Smooth muscle cell (in vitro differentiated cells): ENCODE measurements around the gene AGBL3. TPM values are rescaled to one million over a fixed set of nuclear protein-coding genes. Genes with fewer than 3 reads are reported as not detected.
"Not testable (repeated sequence)": the region's sequence is repeated elsewhere in the genome, so short reads cannot be mapped to it uniquely, and the experiment has no call there.

Experiments used
- DNase-seq: peaks from one replicate; lab custom pipeline; 2025; ENCODE audit not compliant: unreplicated experiment; lab: John Stamatoyannopoulos, UW
- H2AFZ ChIP-seq: fragments of 200-600 bp; sonication (generic); 2 replicates; pipeline ENCODE4 v1.6.0; 2016; ENCODE audit warnings: antibody characterized with exemption, low read depth, mild to moderate bottlenecking
- H3F3A ChIP-seq: fragments of 200-600 bp; sonication (generic); 2 replicates; pipeline ENCODE4 v1.6.0; 2017; ENCODE audit warnings: antibody characterized with exemption, low read depth
- H3K27ac ChIP-seq: fragments of 200-600 bp; sonication (generic); 2 replicates; pipeline ENCODE4 v1.5.1; 2016; ENCODE audit warnings: low read depth, mild to moderate bottlenecking
- H3K27me3 ChIP-seq: fragments of 200-600 bp; sonication (generic); 2 replicates; pipeline ENCODE4 v1.6.1; 2016; ENCODE audit warnings: low read depth, mild to moderate bottlenecking
- H3K36me3 ChIP-seq: fragments of 200-600 bp; sonication (generic); 2 replicates; pipeline ENCODE4 v1.5.1; 2016; ENCODE audit warnings: low read depth
- H3K4me1 ChIP-seq: fragments of 200-600 bp; sonication (generic); 2 replicates; pipeline ENCODE4 v1.5.1; 2016; ENCODE audit warnings: low read depth
- H3K4me2 ChIP-seq: fragments of 200-600 bp; sonication (generic); 2 replicates; pipeline ENCODE4 v1.6.0; 2016; ENCODE audit warnings: mild to moderate bottlenecking
- H3K4me3 ChIP-seq: fragments of 200-600 bp; sonication (generic); 2 replicates; pipeline ENCODE4 v1.5.1; 2016; ENCODE audit warnings: mild to moderate bottlenecking
- H3K79me2 ChIP-seq: fragments of 200-600 bp; sonication (generic); 2 replicates; pipeline ENCODE4 v1.6.0; 2016; ENCODE audit warnings: low read depth, mild to moderate bottlenecking
- H3K9ac ChIP-seq: fragments of 200-600 bp; sonication (generic); 2 replicates; pipeline ENCODE4 v1.6.0; 2016; ENCODE audit warnings: low read depth
- H3K9me3 ChIP-seq: fragments of 200-600 bp; sonication (generic); replicated peaks from 2 replicates; pipeline ENCODE4 v1.5.1; 2016; ENCODE audit warnings: low read depth
- H4K20me1 ChIP-seq: fragments of 200-600 bp; sonication (generic); 2 replicates; pipeline ENCODE4 v1.6.0; 2016; ENCODE audit warnings: low read depth
- WGBS: methylation state at CpG from one replicate; pipeline ENCODE4 v1.1.7; 2016; ENCODE audit warnings: low lambda C conversion rate; 5-methylcytosine and 5-hydroxymethylcytosine counted together
- polyA plus RNA-seq: library from polyadenylated mRNA; unstranded; fragments of >200 nt; fragmentation: Nextera tagmentation; extraction: Ambion mirVana; gene quantifications from 2 replicates; pipeline ENCODE4 v1.2.1, GENCODE V29; 2016
- total RNA-seq: library from RNA; depleted of rRNA; stranded (reverse); fragments of >200 nt; gene quantifications from 2 replicates; pipeline ENCODE4 v1.2.3, GENCODE V29; 2014
- TF ChIP-seq, protein P1 (sequence below): fragments of 200-600 bp; sonication (generic); IDR thresholded peaks from 2 replicates; pipeline ENCODE4 v1.5.1; 2017; ENCODE audit warnings: borderline replicate concordance, mild to moderate bottlenecking, antibody characterized with exemption; ENCODE audit not compliant: insufficient read depth, poor library complexity, severe bottlenecking

The AGBL3 gene
- total and polyA plus RNA-seq, 2 experiments from 2014 or later = 0.23 to 2.5 TPM

DNA sequence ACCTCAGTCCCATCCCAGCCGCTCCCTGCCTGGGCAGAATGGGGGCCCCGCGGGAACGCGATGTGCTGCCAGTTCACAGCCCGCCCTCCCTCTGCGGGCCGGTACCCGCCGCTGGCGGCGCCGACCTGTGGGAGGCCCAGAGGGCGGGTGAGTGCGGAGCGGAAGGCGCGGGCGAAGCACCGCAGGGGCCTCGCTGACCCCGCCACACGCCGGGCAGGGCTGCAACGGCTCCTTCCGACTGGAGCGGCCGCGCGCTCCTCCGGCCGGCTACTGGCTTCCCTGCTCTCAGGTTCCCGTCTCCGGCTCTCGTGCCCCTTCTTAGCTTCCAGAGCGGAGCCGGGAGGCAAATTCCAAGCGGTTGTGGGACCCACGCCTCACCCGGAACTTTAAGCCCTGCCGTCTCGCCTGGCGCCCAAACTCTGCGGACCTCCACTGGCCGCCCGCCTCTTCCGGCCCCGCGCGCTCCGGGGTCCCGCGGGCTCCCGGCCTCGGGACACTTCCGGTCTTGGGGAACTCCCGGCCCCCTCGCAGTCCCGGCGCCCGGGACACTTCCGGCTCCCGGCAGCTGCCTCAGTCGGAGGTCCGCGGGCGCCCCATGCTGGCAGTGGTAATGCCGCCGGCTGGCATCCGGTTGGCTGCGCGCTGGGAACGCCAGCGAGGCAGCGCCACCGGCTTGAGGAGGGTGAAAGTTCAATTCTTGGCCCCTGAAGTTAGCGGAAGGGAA is 184.1 kb downstream of the AGBL3 start, which contains the start of gene CYREN:
TSS of gene CYREN (minus strand) at position 434 of the 724 bp plus-strand sequence. CDS start 1,785 bp downstream, outside the sequence.
- no peaks in the 10 kb centered on the region for H3K27me3 ChIP-seq
- peaks cover 14% of the 10 kb centered on the region for H3K4me1 ChIP-seq
- peak within 1 kb of the TSS; percentile 80 for H3K9ac ChIP-seq
- peaks cover 3% of the 10 kb centered on the region for H3F3A ChIP-seq
- TF ChIP-seq, protein P1, sequence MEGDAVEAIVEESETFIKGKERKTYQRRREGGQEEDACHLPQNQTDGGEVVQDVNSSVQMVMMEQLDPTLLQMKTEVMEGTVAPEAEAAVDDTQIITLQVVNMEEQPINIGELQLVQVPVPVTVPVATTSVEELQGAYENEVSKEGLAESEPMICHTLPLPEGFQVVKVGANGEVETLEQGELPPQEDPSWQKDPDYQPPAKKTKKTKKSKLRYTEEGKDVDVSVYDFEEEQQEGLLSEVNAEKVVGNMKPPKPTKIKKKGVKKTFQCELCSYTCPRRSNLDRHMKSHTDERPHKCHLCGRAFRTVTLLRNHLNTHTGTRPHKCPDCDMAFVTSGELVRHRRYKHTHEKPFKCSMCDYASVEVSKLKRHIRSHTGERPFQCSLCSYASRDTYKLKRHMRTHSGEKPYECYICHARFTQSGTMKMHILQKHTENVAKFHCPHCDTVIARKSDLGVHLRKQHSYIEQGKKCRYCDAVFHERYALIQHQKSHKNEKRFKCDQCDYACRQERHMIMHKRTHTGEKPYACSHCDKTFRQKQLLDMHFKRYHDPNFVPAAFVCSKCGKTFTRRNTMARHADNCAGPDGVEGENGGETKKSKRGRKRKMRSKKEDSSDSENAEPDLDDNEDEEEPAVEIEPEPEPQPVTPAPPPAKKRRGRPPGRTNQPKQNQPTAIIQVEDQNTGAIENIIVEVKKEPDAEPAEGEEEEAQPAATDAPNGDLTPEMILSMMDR = peak; percentile 55
- under 1% methylated on average over 55 of the region's 77 CpGs for WGBS
- H3K27ac ChIP-seq = peak within 1 kb of the TSS; percentile 91
- H4K20me1 ChIP-seq = peaks cover 6% of the 10 kb centered on the region
- H3K36me3 ChIP-seq = no peaks in the 10 kb centered on the region
- peak within 1 kb of the TSS; percentile 98 for H3K4me2 ChIP-seq
- no peaks in the 10 kb centered on the region for H3K9me3 ChIP-seq
- peak within 1 kb of the TSS; percentile 34 for H2AFZ ChIP-seq
- peak within 1 kb of the TSS; percentile 73 for H3K4me3 ChIP-seq
- peaks cover 18% of the 10 kb centered on the region for H3K79me2 ChIP-seq
- DNase-seq = peak; percentile 58

DNA sequence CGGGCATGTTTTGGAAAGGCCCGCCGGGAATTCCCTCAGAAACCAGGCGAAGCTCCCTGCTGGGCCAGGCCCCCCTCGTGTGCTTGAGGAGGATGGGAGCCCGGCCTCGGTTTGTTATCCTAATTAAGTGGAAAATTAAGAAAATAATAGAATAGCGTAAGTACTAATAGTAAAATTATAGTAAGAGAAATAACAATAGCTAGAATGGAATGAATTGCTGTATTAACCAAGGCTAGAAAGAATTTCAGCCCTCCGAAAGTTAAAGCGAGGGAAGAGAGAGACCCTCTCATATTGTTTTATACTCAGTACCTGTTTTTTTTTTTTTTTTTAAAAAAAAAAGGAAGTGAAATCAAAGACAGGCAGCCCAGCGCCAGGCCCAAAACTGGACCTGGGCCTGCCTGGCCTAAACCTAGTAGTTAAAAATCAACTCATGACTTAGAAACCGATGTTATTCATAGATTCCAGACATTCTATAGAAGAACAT is 184.7 kb downstream of the AGBL3 start:
- DNase-seq = not testable (repeated sequence)
- H3K27ac ChIP-seq = peak overlapping the region; percentile 91

DNA sequence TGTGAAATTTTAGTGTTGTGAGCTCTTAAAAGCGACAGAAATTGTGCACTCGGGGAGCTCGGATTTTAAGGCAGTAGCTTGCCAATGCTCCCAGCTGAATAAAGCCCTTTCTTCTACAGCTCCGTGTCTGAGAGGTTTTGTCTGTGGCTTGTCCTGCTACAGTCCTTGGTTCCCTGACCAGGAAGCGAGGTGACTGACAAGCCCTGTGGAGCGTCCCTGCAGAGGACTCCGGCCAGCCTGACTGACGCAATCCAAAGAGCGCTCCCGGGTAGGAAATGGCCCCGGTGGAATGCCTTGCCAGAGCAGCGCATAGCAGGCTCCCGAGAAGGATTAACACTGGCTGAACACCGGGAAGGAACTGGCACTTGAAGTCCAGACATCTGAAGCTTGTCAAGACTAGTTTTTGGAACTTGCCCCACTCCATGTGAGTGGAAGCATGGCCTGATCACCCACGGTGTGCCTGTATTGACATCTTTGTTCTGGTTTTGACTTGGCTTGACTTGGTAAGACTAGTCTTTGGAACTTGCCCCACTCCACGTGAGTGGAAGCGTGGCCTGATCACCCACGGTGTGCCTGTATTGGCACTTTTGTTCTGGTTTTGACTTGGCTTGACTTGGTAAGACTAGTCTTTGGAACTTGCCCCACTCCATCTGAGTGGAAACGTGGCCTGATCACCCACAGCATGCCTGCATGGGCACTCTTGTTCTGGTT is 185.4 kb downstream of the AGBL3 start:
- not testable (repeated sequence) for H3K4me3 ChIP-seq, H4K20me1 ChIP-seq, H3K9ac ChIP-seq, H3K36me3 ChIP-seq, H3K9me3 ChIP-seq, H3K27me3 ChIP-seq, H3F3A ChIP-seq
- Histone ChIP-seq H2AFZ (peak overlapping the region; percentile 17), H3K4me1 (peaks cover 14% of the 10 kb centered on the region), H3K4me2 (peak overlapping the region; percentile 98), H3K27ac (peak overlapping the region; percentile 91), H3K79me2 (peaks cover 18% of the 10 kb centered on the region)
- DNase-seq = peak; percentile 20
- WGBS = 39% methylated on average over 19 of the region's 19 CpGs

More for the DNA sequence above, 184.7 kb downstream of the AGBL3 start:
- not testable (repeated sequence) for H3K9me3 ChIP-seq, H3K27me3 ChIP-seq, H3K36me3 ChIP-seq, H3F3A ChIP-seq, H4K20me1 ChIP-seq
- 30% methylated on average over 12 of the region's 12 CpGs for WGBS
- Histone ChIP-seq H3K4me1 (peaks cover 14% of the 10 kb centered on the region), H3K79me2 (peaks cover 18% of the 10 kb centered on the region), H2AFZ (peak overlapping the region; percentile 34), H3K9ac (peak overlapping the region; percentile 80), H3K4me3 (peak overlapping the region; percentile 73), H3K4me2 (peak overlapping the region; percentile 98)

DNA sequence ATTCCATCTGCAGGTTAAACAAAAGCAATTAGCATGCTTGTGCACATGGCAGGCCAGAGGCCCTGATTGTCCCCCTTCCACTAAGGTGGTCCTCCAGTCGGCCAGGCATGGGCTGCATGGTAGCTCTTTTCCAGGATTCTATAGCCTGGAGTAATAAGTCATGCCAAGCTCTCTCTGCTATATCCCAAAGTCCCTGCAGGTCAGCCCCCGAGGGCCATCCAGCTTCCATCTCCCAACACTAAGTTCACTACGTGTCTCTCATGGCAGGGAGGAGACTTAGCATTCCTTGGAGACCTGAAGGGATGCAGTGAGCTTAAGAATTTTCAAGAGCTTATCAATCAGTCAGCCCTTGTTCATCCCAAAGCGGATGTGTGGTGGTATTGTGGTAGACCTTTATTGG is 187.6 kb downstream of the AGBL3 start:
- H3K4me1 ChIP-seq = peaks cover 11% of the 10 kb centered on the region
- not testable (repeated sequence) for H2AFZ ChIP-seq, H3K27me3 ChIP-seq, DNase-seq, H3K4me2 ChIP-seq, H4K20me1 ChIP-seq, H3K9ac ChIP-seq, H3F3A ChIP-seq, H3K9me3 ChIP-seq, H3K36me3 ChIP-seq, H3K27ac ChIP-seq, H3K4me3 ChIP-seq
- 82% methylated on average over 4 of the region's 4 CpGs for WGBS
- H3K79me2 ChIP-seq = peaks cover 11% of the 10 kb centered on the region

GRCh38 chr7:135174941-135175340 is 188.6 kb downstream of the AGBL3 start:
- Histone ChIP-seq H3K27ac (peak overlapping the region; percentile 87), H3K36me3 (peaks cover 2% of the 10 kb centered on the region), H3F3A (peaks cover under 1% of the 10 kb centered on the region), H3K9ac (no peak overlapping the region), H3K79me2 (peaks cover under 1% of the 10 kb centered on the region), H3K4me3 (no peak overlapping the region), H4K20me1 (no peaks in the 10 kb centered on the region), H3K9me3 (no peaks in the 10 kb centered on the region), H2AFZ (no peak overlapping the region), H3K27me3 (no peaks in the 10 kb centered on the region), H3K4me1 (peaks cover under 1% of the 10 kb centered on the region), H3K4me2 (no peak overlapping the region)
- DNase-seq = no peak
- TF ChIP-seq, protein P1 = no peak
- WGBS = 93% methylated on average over 7 of the region's 7 CpGs
